Femur (tissue), 1 donor: ENCODE results near the gene C1QTNF12.

Experiments used
- DNase-seq: peaks from one replicate; pipeline ENCODE4 v3.0.0-alpha.2; 2017

The C1QTNF12 gene

DNA sequence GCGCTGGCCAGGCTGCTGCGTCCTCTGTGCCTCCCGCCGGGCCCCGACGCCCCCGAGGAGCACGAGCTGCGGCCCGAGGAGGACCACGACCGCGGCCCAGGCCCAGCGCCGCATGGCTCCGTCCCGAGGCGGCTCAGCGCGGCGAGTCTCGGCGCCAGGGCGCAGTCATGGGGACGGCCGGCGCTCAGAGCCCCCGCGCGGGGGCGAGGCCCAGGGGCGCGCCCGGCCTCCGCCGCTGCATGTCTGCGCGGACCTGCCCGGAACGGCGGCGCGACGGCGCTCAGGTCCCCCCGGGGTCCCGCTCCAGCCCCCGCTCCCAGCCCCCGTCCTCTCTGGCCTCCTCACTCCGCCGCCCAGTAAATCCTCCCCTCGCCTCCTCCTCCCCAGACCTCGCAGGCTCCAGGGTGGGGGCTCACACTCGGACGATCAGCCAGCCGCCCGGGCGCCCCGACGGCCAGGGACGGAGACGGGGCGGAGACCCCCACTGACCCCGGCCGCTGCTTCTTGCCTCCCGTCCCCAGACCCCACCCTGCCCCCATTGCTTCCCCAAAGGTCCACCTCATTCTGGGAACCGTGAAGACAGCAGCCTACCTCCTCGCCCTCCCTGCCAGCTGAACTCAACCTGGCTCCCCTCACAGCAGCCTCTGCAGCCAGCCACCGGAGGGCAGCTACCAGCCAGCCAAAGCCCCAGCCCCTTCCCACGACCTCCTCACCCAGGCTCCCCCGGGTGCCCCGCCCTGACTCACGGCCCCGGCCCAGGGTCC is at the start of gene C1QTNF12:
Gene C1QTNF12 (minus strand): TSS at position 146 of the 764 bp plus-strand sequence. CDS start 32 bp downstream, at position 114.
- DNase-seq, result no peak

GRCh38 chr1:1295154-1295923 is 48.8 kb upstream of the C1QTNF12 start:
- DNase-seq, result no peak

GRCh38 chr1:1294250-1294890 is 47.8 kb upstream of the C1QTNF12 start:
- DNase-seq, result no peak

- peak; percentile 61 for DNase-seq
Observed at GRCh38 chr1:1293263-1294249, 47.0 kb upstream of the C1QTNF12 start.

DNA sequence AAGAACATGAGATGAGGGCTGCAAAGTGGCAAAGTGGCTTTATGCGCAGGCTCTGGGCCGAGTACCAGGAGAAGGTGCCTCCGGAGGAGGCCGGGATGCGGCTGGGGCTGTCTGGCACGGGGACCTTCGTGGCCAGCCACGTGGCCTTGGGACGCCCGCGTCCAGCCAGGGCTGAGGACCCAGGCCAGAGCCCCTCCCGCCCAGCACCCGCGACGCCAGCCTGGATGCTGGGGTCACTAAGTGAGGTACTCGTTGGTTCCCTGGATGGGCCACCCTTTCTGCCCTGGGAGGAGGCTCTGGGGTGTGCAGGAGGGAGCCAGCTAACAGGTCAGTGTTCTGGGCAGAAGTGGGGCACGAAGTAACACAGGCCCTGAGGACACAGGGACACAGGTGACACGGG is 46.3 kb upstream of the C1QTNF12 start:
- peak; percentile 19 for DNase-seq

DNA sequence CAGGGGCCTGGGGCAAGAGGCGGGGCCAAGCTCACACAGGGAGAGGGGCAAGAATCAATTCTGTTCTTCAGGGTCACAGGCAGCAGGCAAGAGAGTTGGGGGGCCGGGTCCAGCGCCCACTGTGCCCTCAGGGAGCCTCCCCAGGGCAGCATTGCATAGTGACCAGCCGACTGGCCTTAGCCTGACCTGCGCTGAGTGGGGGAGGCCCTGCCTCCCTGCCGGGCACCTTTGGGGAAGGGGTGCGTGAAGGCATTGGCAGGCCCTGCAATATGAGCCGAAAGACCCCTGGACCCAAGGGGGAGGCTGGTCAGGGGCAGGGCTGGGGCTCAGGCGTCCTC is 45.9 kb upstream of the C1QTNF12 start:
- peak; percentile 29 for DNase-seq

DNA sequence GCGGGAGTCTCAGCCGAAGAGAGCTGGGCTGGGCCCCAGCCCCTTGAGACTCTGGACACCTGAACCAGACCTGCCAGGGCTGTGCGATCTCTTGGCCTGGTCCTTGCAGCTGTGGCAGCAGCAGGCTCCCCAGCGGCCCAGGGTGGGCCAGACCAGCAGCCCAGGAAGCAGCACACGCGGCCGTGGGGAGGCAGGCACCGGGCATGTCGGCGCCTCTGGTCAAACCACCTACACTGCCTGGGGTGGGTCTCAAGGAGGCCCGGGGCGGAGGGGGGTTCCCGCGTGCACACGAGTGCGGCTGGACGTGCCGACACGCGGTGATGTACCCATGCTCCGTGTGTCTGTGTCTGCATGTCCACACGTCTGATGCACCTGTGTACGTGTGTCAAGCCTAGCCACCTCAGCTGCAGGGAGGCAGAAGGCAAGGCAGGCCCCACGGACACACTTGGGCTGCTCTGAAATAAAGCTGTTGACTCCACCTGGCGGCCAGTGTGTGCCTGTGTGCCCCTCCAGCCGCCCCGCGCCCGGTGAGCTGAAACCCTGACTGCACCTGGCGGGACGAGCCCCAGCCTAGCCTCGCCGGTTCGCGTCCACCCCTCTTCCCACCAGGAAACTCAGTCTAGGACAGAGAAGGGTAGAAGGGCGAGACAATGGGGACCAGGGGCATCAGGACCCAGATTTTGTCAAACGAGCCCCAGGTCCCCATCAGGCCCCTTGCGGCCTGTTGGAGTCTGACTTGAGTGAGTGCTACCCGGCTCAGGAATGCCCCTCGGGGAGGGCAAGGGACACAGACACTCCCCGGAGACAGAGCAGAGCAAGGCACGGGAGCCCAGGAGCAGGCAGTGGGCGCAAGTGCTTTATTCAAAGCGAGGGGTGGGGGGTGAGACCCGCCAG is 45.3 kb upstream of the C1QTNF12 start:
- DNase-seq, result peak; percentile 77

DNA sequence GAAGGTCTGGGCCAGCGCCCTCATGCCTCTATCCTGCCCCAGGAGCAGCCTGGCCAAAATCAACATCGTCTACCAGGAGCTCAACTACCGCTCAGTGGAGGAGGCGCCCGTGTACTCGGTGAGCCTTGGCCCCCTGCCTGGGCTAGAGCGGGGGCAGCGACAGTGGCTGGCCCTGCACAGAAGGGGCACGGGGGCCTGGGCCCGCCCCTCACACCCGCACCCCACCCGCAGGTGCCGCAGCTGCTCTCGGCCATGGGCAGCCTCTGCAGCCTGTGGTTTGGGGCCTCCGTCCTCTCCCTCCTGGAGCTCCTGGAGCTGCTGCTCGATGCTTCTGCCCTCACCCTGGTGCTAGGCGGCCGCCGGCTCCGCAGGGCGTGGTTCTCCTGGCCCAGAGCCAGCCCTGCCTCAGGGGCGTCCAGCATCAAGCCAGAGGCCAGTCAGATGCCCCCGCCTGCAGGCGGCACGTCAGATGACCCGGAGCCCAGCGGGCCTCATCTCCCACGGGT is 44.6 kb upstream of the C1QTNF12 start:
- peak; percentile 32 for DNase-seq

DNA sequence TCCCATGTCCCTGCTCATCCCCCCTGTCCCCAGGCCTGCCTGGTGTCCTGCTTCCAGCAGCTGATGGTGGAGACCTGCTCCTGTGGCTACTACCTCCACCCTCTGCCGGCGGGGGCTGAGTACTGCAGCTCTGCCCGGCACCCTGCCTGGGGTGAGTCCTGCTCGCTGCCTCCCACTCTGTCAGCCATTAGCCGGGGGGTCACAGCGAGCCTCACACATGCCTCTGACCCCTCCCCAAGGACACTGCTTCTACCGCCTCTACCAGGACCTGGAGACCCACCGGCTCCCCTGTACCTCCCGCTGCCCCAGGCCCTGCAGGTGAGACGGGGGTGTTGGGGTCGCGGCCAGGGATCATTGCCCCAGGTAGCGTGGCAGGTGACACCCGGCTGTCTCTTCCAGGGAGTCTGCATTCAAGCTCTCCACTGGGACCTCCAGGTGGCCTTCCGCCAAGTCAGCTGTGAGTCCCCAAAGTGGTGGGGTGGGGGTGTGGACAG is 43.8 kb upstream of the C1QTNF12 start:
- peak; percentile 63 for DNase-seq

DNA sequence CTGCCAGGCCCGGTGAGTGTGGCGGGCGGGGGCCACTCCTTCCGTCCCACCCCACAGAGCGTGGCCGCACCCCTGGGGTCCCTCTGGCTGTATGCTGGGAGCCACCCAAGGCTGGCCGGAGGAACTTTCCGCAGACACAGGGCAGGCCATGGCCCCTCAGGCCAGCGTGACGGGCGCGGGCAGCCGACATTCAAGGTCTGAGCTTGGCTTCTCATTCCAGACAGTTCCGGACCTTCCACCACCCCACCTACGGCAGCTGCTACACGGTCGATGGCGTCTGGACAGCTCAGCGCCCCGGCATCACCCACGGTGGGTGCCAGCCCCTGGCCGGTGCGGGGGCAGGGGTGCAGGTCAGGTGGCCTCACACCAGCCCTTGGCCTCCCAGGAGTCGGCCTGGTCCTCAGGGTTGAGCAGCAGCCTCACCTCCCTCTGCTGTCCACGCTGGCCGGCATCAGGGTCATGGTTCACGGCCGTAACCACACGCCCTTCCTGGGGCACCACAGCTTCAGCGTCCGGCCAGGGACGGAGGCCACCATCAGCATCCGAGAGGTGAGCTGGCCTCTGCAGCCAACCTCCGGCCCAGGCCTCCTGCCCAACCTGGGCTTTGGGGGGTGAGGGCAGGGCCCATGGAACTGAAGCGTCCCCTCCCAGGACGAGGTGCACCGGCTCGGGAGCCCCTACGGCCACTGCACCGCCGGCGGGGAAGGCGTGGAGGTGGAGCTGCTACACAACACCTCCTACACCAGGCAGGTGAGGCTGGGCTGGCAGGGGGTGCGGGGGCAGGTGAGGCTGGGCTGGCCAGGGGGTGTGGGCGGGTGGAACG is 41.0 kb upstream of the C1QTNF12 start:
- DNase-seq, result no peak

GRCh38 chr1:1286313-1287261 is 40.1 kb upstream of the C1QTNF12 start:
- DNase-seq, result peak; percentile 24

DNA sequence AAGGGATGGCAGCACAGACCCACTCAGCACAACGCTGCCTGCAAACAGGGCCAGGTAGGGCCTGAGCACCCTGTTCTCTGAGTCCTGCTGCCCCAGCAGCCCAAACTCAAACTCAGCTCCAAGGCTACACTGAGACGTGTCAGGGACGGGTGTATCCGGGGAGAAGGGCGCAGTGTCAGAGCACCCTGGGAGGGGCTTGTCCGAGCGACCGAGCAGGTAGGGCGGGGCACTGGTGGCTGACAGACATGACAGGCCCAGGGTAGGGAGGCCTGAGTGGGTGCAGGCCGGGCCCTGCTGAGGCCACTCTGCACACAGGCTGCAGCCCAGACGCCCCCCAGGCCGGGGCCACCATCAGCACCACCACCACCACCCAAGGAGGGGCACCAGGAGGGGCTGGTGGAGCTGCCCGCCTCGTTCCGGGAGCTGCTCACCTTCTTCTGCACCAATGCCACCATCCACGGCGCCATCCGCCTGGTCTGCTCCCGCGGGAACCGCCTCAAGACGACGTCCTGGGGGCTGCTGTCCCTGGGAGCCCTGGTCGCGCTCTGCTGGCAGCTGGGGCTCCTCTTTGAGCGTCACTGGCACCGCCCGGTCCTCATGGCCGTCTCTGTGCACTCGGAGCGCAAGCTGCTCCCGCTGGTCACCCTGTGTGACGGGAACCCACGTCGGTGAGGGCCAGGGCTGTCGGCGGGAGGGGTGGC is 39.2 kb upstream of the C1QTNF12 start:
- DNase-seq, result no peak

DNA sequence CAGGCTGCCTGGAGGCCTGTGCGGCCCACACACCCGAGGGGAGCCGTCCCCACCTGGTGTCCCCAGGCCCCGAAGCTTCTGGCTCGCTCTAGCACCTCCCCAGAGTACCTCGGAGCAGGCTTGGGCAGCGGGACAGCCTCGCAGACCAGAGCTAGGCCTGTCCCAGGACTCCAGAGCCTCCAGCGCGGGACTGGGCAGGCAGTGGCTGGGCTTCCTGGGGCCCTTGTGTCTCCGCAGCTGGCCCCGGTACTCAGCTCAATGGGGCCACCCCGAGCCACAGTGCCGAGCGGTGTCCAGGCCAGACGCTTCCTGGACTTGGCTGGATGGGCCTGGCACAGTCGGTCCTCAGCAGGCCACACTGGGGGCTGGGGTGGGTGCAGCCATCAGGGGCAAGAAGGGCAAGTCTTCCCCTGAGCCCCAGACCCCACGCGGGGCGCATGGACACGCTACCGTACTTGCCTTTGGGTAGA is 38.6 kb upstream of the C1QTNF12 start:
- no peak for DNase-seq

GRCh38 chr1:1284221-1285101 is 37.9 kb upstream of the C1QTNF12 start:
- no peak for DNase-seq

GRCh38 chr1:1283821-1284220 is 37.3 kb upstream of the C1QTNF12 start:
- DNase-seq, result peak; percentile 28

DNA sequence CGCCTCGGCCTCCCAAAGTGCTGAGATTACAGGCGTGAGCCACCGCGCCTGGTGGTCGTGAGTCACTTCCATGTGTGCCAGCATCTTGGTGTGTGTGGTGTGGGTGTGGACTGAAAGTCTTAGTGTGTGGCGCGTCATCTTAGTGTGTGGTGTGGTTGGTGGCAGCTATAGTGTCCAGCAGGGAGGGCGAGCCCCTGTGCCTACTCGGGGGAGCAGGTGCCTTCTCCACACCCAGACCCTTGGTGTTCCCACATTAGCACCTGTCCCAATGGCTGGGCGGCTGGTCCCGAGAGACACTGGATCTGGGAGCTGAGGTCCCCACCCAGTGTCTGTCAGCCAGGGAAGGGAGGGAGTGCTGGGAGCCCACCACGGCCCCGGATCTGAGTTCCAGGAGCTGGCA is 36.5 kb upstream of the C1QTNF12 start:
- DNase-seq, result no peak
